ENCODE results near the gene TEX36.

- no peak for TF ChIP-seq CTCF (IDR thresholded peaks at IDR 0.05)
- TF ChIP-seq POLR2A (IDR thresholded peaks at IDR 0.05): no peak
Observed at GRCh38 chr10:125620401-125620800, 62.6 kb downstream of the TEX36 start.

Measured in body of pancreas (tissue), 4 donors.